GM23248 (cell line): ENCODE results near the gene LRRN4CL. TPM values are rescaled to one million over a fixed set of nuclear protein-coding genes. Genes with fewer than 3 reads are reported as not detected.
A peak's percentile ranks its signal among the peaks of the same experiment; 100 is the strongest.

Source experiments
- DNase-seq: peaks from one replicate; pipeline ENCODE4 v3.0.0-alpha.2; 2015
- H2AFZ ChIP-seq: fragments of 200-600 bp; sonication (generic); 2 replicates; pipeline ENCODE4 v1.6.1; 2016; ENCODE audit warnings: antibody characterized with exemption
- H3F3A ChIP-seq: fragments of 200-600 bp; sonication (generic); 2 replicates; pipeline ENCODE4 v1.6.1; 2016; ENCODE audit warnings: mild to moderate bottlenecking, antibody characterized with exemption, mixed run types; ENCODE audit not compliant: insufficient read depth
- H3K27ac ChIP-seq: fragments of 200-600 bp; sonication (generic); 2 replicates; pipeline ENCODE4 v1.5.1; 2016; ENCODE audit warnings: mild to moderate bottlenecking
- H3K27me3 ChIP-seq: fragments of 200-600 bp; sonication (generic); replicated peaks from 2 replicates; pipeline ENCODE4 v1.6.1; 2016; ENCODE audit warnings: mild to moderate bottlenecking; ENCODE audit not compliant: insufficient read depth
- H3K36me3 ChIP-seq: fragments of 200-600 bp; sonication (generic); 2 replicates; pipeline ENCODE4 v1.6.1; 2016; ENCODE audit warnings: low read depth, mild to moderate bottlenecking
- H3K4me1 ChIP-seq: fragments of 200-600 bp; sonication (generic); 2 replicates; pipeline ENCODE4 v1.6.1; 2016; ENCODE audit warnings: mild to moderate bottlenecking; ENCODE audit not compliant: insufficient read depth
- H3K4me2 ChIP-seq: fragments of 200-600 bp; sonication (generic); one replicate; pipeline ENCODE4 v1.6.1; 2016; ENCODE audit warnings: mild to moderate bottlenecking; ENCODE audit not compliant: unreplicated experiment
- H3K4me3 ChIP-seq: fragments of 200-600 bp; sonication (generic); 2 replicates; pipeline ENCODE4 v1.5.1; 2016; ENCODE audit warnings: mild to moderate bottlenecking
- H3K79me2 ChIP-seq: fragments of 200-600 bp; sonication (generic); 2 replicates; pipeline ENCODE4 v1.6.1; 2016; ENCODE audit warnings: mild to moderate bottlenecking; ENCODE audit not compliant: insufficient read depth
- H3K9ac ChIP-seq: fragments of 200-600 bp; sonication (generic); 2 replicates; pipeline ENCODE4 v1.6.1; 2016; ENCODE audit warnings: mild to moderate bottlenecking
- H3K9me2 ChIP-seq: fragments of 200-600 bp; sonication (generic); 2 replicates; pipeline ENCODE4 v1.6.1; 2016; ENCODE audit warnings: mixed run types, mild to moderate bottlenecking, moderate library complexity; ENCODE audit not compliant: insufficient read depth
- H3K9me3 ChIP-seq: fragments of 200-600 bp; sonication (generic); one replicate; pipeline ENCODE4 v1.6.1; 2017; ENCODE audit warnings: low read depth
- H4K20me1 ChIP-seq: fragments of 200-600 bp; sonication (generic); 2 replicates; pipeline ENCODE4 v1.6.0; 2016; ENCODE audit not compliant: insufficient read depth
- EZH2 ChIP-seq: fragments of 200-600 bp; sonication (generic); IDR thresholded peaks from 2 replicates; pipeline ENCODE4 v1.6.1; 2018; ENCODE audit warnings: antibody characterized with exemption, mild to moderate bottlenecking; ENCODE audit not compliant: insufficient read depth, poor library complexity, severe bottlenecking
- EZH2phosphoT487 ChIP-seq: fragments of 200-600 bp; sonication (generic); IDR thresholded peaks from 2 replicates; pipeline ENCODE4 v1.6.1; 2018; ENCODE audit warnings: antibody characterized with exemption, moderate library complexity, mild to moderate bottlenecking, low read depth; ENCODE audit not compliant: insufficient read depth
- WGBS, 2 experiments: methylation state at CpG; one replicate each; pipeline ENCODE4 v1.1.6; 2015 to 2017; ENCODE audit warnings: low lambda C conversion rate in 2 of 2, low coverage in 1 of 2; ENCODE audit errors: missing lambda C conversion rate in 2 of 2; 5-methylcytosine and 5-hydroxymethylcytosine counted together
- in situ Hi-C: fragments of 300-500 bp; cut with MboI; formaldehyde crosslinking; loops from 2 replicates; pipeline ENCODE4 v1.15.0; 2020
- polyA plus RNA-seq: library from polyadenylated mRNA; unstranded; fragments of >200 nt; fragmentation: Nextera tagmentation; extraction: Ambion mirVana; gene quantifications from 2 replicates; pipeline ENCODE4 v1.2.1, GENCODE V29; 2016
- small RNA-seq: library from RNA; depleted of rRNA; stranded (forward); fragments of <200 nt; gene quantifications from one replicate; pipeline ENCODE3, GENCODE V24; 2014; ENCODE audit warnings: low read depth, low replicate concordance
- total RNA-seq: library from RNA; depleted of rRNA; stranded (reverse); fragments of >200 nt; shearing (Covaris generic); gene quantifications from 2 replicates; pipeline ENCODE4 v1.2.3, GENCODE V29; 2014; rRNA removed

Gene LRRN4CL
- total and polyA plus RNA-seq, 2 experiments from 2014 or later = 2.3 to 6.9 TPM

GRCh38 chr11:62646825-62647608, 42.3 kb downstream of the LRRN4CL start:
- Histone ChIP-seq H3K9me2 (no peaks in the 10 kb centered on the region), H3K9me3 (no peaks in the 10 kb centered on the region), H3K36me3 (peaks cover 7% of the 10 kb centered on the region), H2AFZ (no peak overlapping the region), H3K4me3 (peak overlapping the region; percentile 32), H3K27me3 (no peaks in the 10 kb centered on the region), H3K4me2 (peak overlapping the region; percentile 64), H3K9ac (peak overlapping the region; percentile 60), H3K27ac (peak overlapping the region; percentile 73), H3F3A (peaks cover 10% of the 10 kb centered on the region; the same call in 1 of the 2 replicates), H4K20me1 (no peaks in the 10 kb centered on the region), H3K4me1 (peaks cover 21% of the 10 kb centered on the region), H3K79me2 (peaks cover 76% of the 10 kb centered on the region)
- TF ChIP-seq EZH2phosphoT487 = no peak
- TF ChIP-seq EZH2 = no peak
- WGBS, 2 experiments = 48 to 49% methylated on average over 32 of the region's 32 CpGs
- DNase-seq = no peak
- in situ Hi-C loops = no loop called here

DNA sequence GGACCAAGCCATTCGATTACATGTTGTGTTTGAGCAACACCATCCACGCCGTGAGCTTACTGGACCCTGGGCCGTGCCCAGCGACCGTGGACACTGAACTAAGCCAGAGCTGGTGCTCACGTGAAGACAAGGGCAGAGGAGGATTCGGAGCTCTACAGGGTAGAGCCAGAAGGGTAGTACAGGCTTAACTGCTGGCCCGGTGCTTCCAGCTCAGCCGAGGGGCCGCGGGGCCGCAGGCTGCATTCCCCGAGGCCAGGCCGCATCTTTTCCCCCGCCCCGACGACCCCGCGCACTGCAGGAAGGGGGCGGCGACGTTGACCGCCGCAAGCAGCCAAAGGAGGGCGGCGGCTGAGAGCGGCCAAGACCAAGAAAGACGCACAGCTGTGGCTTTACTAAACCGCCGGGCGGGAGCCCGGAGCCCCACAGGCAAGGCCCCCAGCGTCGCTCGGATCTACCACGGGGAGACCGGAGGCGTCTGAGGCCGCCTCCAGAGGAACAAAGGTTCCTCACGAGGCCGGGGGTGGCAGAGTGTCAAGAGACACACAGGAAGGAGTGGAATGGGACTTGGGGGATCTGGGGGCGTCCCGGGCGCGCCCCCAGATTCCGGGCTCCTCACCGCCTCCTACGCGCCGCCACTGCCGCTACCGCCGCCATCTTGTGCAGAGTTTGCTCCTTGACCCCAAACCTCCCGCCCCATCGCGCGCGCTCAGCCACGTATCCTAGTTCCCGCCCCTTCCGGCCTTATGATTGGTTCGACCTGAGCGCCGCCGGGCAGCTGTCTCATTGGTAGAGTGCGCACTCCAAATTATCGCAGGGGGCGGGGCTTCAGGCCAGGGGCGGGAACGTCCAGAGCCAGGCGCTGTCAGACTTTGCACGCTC, 43.1 kb downstream of the LRRN4CL start, which contains the start of gene GANAB:
Gene GANAB, minus strand, starts transcription at position 668 of the 879 bp plus-strand sequence. Its CDS starts 14 bp downstream, at position 654.
- Histone ChIP-seq H3K79me2 (peaks cover 76% of the 10 kb centered on the region), H3K4me2 (peak within 1 kb of the TSS; percentile 90), H3K9me3 (no peaks in the 10 kb centered on the region), H3K27ac (peak within 1 kb of the TSS; percentile 91), H3K27me3 (no peaks in the 10 kb centered on the region), H4K20me1 (no peaks in the 10 kb centered on the region), H3K9me2 (no peaks in the 10 kb centered on the region), H3F3A (peaks cover 10% of the 10 kb centered on the region; the same call in 1 of the 2 replicates), H3K4me1 (peaks cover 14% of the 10 kb centered on the region), H3K9ac (peak within 1 kb of the TSS; percentile 98), H3K4me3 (peak within 1 kb of the TSS; percentile 87), H2AFZ (peak within 1 kb of the TSS; percentile 59), H3K36me3 (peaks cover 7% of the 10 kb centered on the region)
- 1% methylated on average over 67 to 71 of the region's 73 CpGs for WGBS, 2 experiments
- TF ChIP-seq EZH2phosphoT487 = no peak
- TF ChIP-seq EZH2 = no peak
- DNase-seq = peak; percentile 100
- in situ Hi-C loops = no loop called here

DNA sequence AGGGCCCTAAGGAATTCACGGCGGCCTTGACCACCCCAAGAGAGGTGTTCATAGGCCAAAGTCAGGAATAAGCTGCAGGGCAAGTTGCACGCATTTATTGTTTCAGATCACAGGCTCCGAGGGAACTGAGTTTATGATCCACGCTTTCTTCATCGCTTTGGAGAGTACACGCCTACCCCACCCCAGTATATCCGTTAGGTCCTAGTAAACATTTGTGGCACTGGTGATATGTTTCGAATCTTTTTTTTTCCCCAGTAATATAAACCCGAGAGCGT, 43.7 kb downstream of the LRRN4CL start:
- 7 to 11% methylated on average over 11 of the region's 11 CpGs for WGBS, 2 experiments
- in situ Hi-C loops = no loop called here

DNA sequence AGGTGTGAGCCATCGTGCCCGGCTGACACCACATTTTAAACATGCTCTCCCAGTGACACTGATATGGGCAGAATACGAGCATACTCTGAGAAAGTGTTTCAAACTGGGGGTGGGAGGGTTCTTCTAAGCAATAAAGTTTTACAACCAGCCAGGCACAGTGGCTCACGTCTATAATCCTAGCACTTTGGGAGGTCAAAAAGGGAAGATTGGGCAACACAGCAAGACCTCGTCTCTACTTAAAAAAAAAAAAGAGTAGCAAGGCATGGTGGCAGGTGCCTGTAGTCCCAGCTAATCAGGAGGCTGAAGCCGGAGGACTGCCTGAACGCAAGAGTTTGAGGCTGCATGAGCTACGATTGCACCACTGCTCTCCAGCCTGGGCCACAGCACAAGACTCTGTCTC, 45.1 kb downstream of the LRRN4CL start:
- H3K9me2 ChIP-seq = no peaks in the 10 kb centered on the region
- peak overlapping the region; percentile 26; the same call in 1 of the 2 replicates for H3K27ac ChIP-seq
- no peak overlapping the region for H2AFZ ChIP-seq
- DNase-seq = no peak
- no peaks in the 10 kb centered on the region for H3K27me3 ChIP-seq
- peaks cover 7% of the 10 kb centered on the region for H3K36me3 ChIP-seq
- no peaks in the 10 kb centered on the region for H3K9me3 ChIP-seq
- H3K4me2 ChIP-seq = no peak overlapping the region
- peaks cover 10% of the 10 kb centered on the region; the same call in 1 of the 2 replicates for H3F3A ChIP-seq
- in situ Hi-C loops = no loop called here
- peaks cover 14% of the 10 kb centered on the region for H3K4me1 ChIP-seq
- TF ChIP-seq EZH2 = no peak
- no peak for TF ChIP-seq EZH2phosphoT487
- H3K9ac ChIP-seq = 0 out of 2 replicates have a peak overlapping the region, but pooled peaks have one; percentile 98
- 75% methylated on average over 8 of the region's 8 CpGs for WGBS, 2 experiments
- peaks cover 76% of the 10 kb centered on the region for H3K79me2 ChIP-seq
- no peak overlapping the region for H3K4me3 ChIP-seq
- no peaks in the 10 kb centered on the region for H4K20me1 ChIP-seq

More for the DNA sequence above, 43.7 kb downstream of the LRRN4CL start:
- Histone ChIP-seq H3K9me2 (no peaks in the 10 kb centered on the region), H2AFZ (0 out of 2 replicates have a peak overlapping the region, but pooled peaks have one; percentile 59), H3K4me2 (peak overlapping the region; percentile 90), H3K27ac (peak overlapping the region; percentile 91), H3K27me3 (no peaks in the 10 kb centered on the region), H3K79me2 (peaks cover 76% of the 10 kb centered on the region), H3K4me3 (peak overlapping the region; percentile 87), H3F3A (peaks cover 10% of the 10 kb centered on the region; the same call in 1 of the 2 replicates), H3K9ac (peak overlapping the region; percentile 98), H4K20me1 (no peaks in the 10 kb centered on the region), H3K4me1 (peaks cover 14% of the 10 kb centered on the region), H3K9me3 (no peaks in the 10 kb centered on the region), H3K36me3 (peaks cover 7% of the 10 kb centered on the region)
- DNase-seq = no peak
- no peak for TF ChIP-seq EZH2phosphoT487
- TF ChIP-seq EZH2 = no peak

Small RNAs within 50 kb of the gene (small RNA-seq; reads per million reads assigned to genes)
- not detected for gene SNORA57

Other genes starting within 250 kb of the LRRN4CL start
- gene AHNAK, start 142.7 kb downstream of the LRRN4CL start, total RNA-seq = 548 and 557 TPM in 2 replicates
- 163 and 167 TPM in 2 replicates for gene AHNAK, start 142.7 kb downstream of the LRRN4CL start, polyA plus RNA-seq
- gene EEF1G, start 115.6 kb downstream of the LRRN4CL start, total RNA-seq = 1,322 and 1,677 TPM in 2 replicates
- gene EEF1G, start 115.6 kb downstream of the LRRN4CL start, polyA plus RNA-seq = 533 and 544 TPM in 2 replicates
- 6.1 and 7.7 TPM in 2 replicates for gene TUT1, start 98.0 kb downstream of the LRRN4CL start, total RNA-seq
- gene TUT1, start 98.0 kb downstream of the LRRN4CL start, polyA plus RNA-seq = 11.1 and 12.1 TPM in 2 replicates
- 98.8 and 114 TPM in 2 replicates for gene MTA2, start 87.7 kb downstream of the LRRN4CL start, total RNA-seq
- 26.3 and 28.9 TPM in 2 replicates for gene MTA2, start 87.7 kb downstream of the LRRN4CL start, polyA plus RNA-seq
- 43.4 and 47.2 TPM in 2 replicates for gene EML3, start 76.8 kb downstream of the LRRN4CL start, total RNA-seq
- gene EML3, start 76.8 kb downstream of the LRRN4CL start, polyA plus RNA-seq = 32.8 and 34.8 TPM in 2 replicates
- 3.4 and 6.5 TPM in 2 replicates for gene ROM1, start 76.3 kb downstream of the LRRN4CL start, total RNA-seq
- gene ROM1, start 76.3 kb downstream of the LRRN4CL start, polyA plus RNA-seq = 5.4 and 8.8 TPM in 2 replicates
- gene B3GAT3, start 67.5 kb downstream of the LRRN4CL start, total RNA-seq = 32.1 and 35.6 TPM in 2 replicates
- 44.2 and 46.7 TPM in 2 replicates for gene B3GAT3, start 67.5 kb downstream of the LRRN4CL start, polyA plus RNA-seq
- gene GANAB, start 42.9 kb downstream of the LRRN4CL start, total RNA-seq = 307 and 312 TPM in 2 replicates
- gene GANAB, start 42.9 kb downstream of the LRRN4CL start, polyA plus RNA-seq = 224 and 225 TPM in 2 replicates
- gene INTS5, start 36.2 kb downstream of the LRRN4CL start, total RNA-seq = 26.4 and 30.4 TPM in 2 replicates
- gene INTS5, start 36.2 kb downstream of the LRRN4CL start, polyA plus RNA-seq = 17.1 and 18.9 TPM in 2 replicates
- gene C11orf98, start 24.3 kb downstream of the LRRN4CL start, total RNA-seq = 16.6 and 24.2 TPM in 2 replicates
- gene C11orf98, start 24.3 kb downstream of the LRRN4CL start, polyA plus RNA-seq = 76.8 and 77.9 TPM in 2 replicates
- gene CSKMT, start 24.2 kb downstream of the LRRN4CL start, total RNA-seq = 5.4 and 6.1 TPM in 2 replicates
- 2.9 and 3.6 TPM in 2 replicates for gene CSKMT, start 24.2 kb downstream of the LRRN4CL start, polyA plus RNA-seq
- 2.3 and 5.9 TPM in 2 replicates for gene UQCC3, start 17.9 kb downstream of the LRRN4CL start, total RNA-seq
- 14.5 and 15.1 TPM in 2 replicates for gene UQCC3, start 17.9 kb downstream of the LRRN4CL start, polyA plus RNA-seq
- 5.8 and 12.6 TPM in 2 replicates for gene LBHD1, start 17.3 kb downstream of the LRRN4CL start, total RNA-seq
- gene LBHD1, start 17.3 kb downstream of the LRRN4CL start, polyA plus RNA-seq = 3.6 and 4.3 TPM in 2 replicates
- gene UBXN1, start 10.5 kb downstream of the LRRN4CL start, total RNA-seq = 131 and 135 TPM in 2 replicates
- gene UBXN1, start 10.5 kb downstream of the LRRN4CL start, polyA plus RNA-seq = 84.0 and 85.3 TPM in 2 replicates
- 51.0 and 63.5 TPM in 2 replicates for gene BSCL2, start 17.9 kb upstream of the LRRN4CL start, total RNA-seq
- gene BSCL2, start 17.9 kb upstream of the LRRN4CL start, polyA plus RNA-seq = 74.5 and 79.0 TPM in 2 replicates
- gene GNG3, start 18.1 kb upstream of the LRRN4CL start, total RNA-seq = not detected in 2 replicates
- 0.29 TPM in 1 of 2 replicates, not detected in the other for gene GNG3, start 18.1 kb upstream of the LRRN4CL start, polyA plus RNA-seq
- gene HNRNPUL2, start 37.9 kb upstream of the LRRN4CL start, total RNA-seq = 2.9 and 5.0 TPM in 2 replicates
- 2.1 and 3.1 TPM in 2 replicates for gene HNRNPUL2, start 37.9 kb upstream of the LRRN4CL start, polyA plus RNA-seq
- 28.9 and 54.6 TPM in 2 replicates for gene TTC9C, start 39.0 kb upstream of the LRRN4CL start, total RNA-seq
- gene TTC9C, start 39.0 kb upstream of the LRRN4CL start, polyA plus RNA-seq = 40.1 and 46.6 TPM in 2 replicates
- gene ZBTB3, start 64.6 kb upstream of the LRRN4CL start, total RNA-seq = 6.6 and 8.0 TPM in 2 replicates
- gene ZBTB3, start 64.6 kb upstream of the LRRN4CL start, polyA plus RNA-seq = 4.9 and 5.5 TPM in 2 replicates
- 61.2 and 73.3 TPM in 2 replicates for gene POLR2G, start 72.0 kb upstream of the LRRN4CL start, total RNA-seq
- gene POLR2G, start 72.0 kb upstream of the LRRN4CL start, polyA plus RNA-seq = 154 and 156 TPM in 2 replicates
- gene TAF6L, start 81.9 kb upstream of the LRRN4CL start, total RNA-seq = 11.6 and 22.5 TPM in 2 replicates
- gene TAF6L, start 81.9 kb upstream of the LRRN4CL start, polyA plus RNA-seq = 8.2 and 9.1 TPM in 2 replicates
- gene TMEM179B, start 97.9 kb upstream of the LRRN4CL start, total RNA-seq = 73.3 and 151 TPM in 2 replicates
- 140 and 150 TPM in 2 replicates for gene TMEM179B, start 97.9 kb upstream of the LRRN4CL start, polyA plus RNA-seq
- gene TMEM223, start 102.5 kb upstream of the LRRN4CL start, total RNA-seq = 32.0 and 33.4 TPM in 2 replicates
- 31.4 and 34.2 TPM in 2 replicates for gene TMEM223, start 102.5 kb upstream of the LRRN4CL start, polyA plus RNA-seq
- 25.0 and 32.0 TPM in 2 replicates for gene NXF1, start 115.9 kb upstream of the LRRN4CL start, total RNA-seq
- 51.1 and 53.3 TPM in 2 replicates for gene NXF1, start 115.9 kb upstream of the LRRN4CL start, polyA plus RNA-seq
- gene STX5, start 142.5 kb upstream of the LRRN4CL start, total RNA-seq = 43.9 and 45.7 TPM in 2 replicates
- 32.0 and 34.0 TPM in 2 replicates for gene STX5, start 142.5 kb upstream of the LRRN4CL start, polyA plus RNA-seq
- not detected in 2 replicates for gene TEX54, start 143.3 kb upstream of the LRRN4CL start, total RNA-seq
- 0.44 TPM in 1 of 2 replicates, not detected in the other for gene TEX54, start 143.3 kb upstream of the LRRN4CL start, polyA plus RNA-seq
- 41.4 and 50.4 TPM in 2 replicates for gene WDR74, start 150.1 kb upstream of the LRRN4CL start, total RNA-seq
- 33.6 and 34.3 TPM in 2 replicates for gene WDR74, start 150.1 kb upstream of the LRRN4CL start, polyA plus RNA-seq
- 290 and 301 TPM in 2 replicates for gene SLC3A2, start 191.4 kb upstream of the LRRN4CL start, total RNA-seq
- 310 and 319 TPM in 2 replicates for gene SLC3A2, start 191.4 kb upstream of the LRRN4CL start, polyA plus RNA-seq
- gene CHRM1, start 231.8 kb upstream of the LRRN4CL start, total RNA-seq = not detected in 2 replicates
- gene CHRM1, start 231.8 kb upstream of the LRRN4CL start, polyA plus RNA-seq = not detected in 2 replicates